WTC11 (cell line): ENCODE results near the gene GFRA1. TPM values are rescaled to one million over a fixed set of nuclear protein-coding genes. Genes with fewer than 3 reads are reported as not detected.

Experiments used
- total RNA-seq: library from RNA; stranded (reverse); gene quantifications from 3 replicates; pipeline ENCODE4 v1.2.3, GENCODE V29; 2021

Gene GFRA1
- total RNA-seq, 1 experiment from 2014 or later = 4.4 TPM

Other genes starting within 250 kb of the GFRA1 start
- 1.8 to 3.0 TPM (median 2.0 TPM) in 3 replicates for gene CCDC172, start 51.2 kb upstream of the GFRA1 start, total RNA-seq
- not detected in 3 replicates for gene PNLIPRP3, start 154.6 kb upstream of the GFRA1 start, total RNA-seq